Gastroesophageal sphincter (tissue), 4 donors: ENCODE measurements around the gene FYCO1. TPM values are rescaled to one million over a fixed set of nuclear protein-coding genes. Genes with fewer than 3 reads are reported as not detected.

Experiments
- ATAC-seq: fragments of 150-250 bp; one replicate; pipeline ENCODE4 v1.9.1; 2016; ENCODE audit warnings: mild to moderate bottlenecking, moderate library complexity
- H3K27ac ChIP-seq, 4 donors: fragments of 200-600 bp; sonication (generic) in 3 of 4; 1 replicate in 3 of 4; 2 replicates in 1 of 4; pipeline ENCODE4 v1.5.1; 2016 to 2019
- H3K27me3 ChIP-seq: fragments of 200-600 bp; sonication (generic); one replicate; pipeline ENCODE4 v1.5.1; 2019
- H3K36me3 ChIP-seq, 2 donors: fragments of 200-600 bp; sonication (generic); one replicate each; pipeline ENCODE4 v1.5.1; 2019; ENCODE audit warnings: control low read depth in 1 of 2
- H3K4me1 ChIP-seq, 3 donors: fragments of 200-600 bp; sonication (generic); 1 replicate in 2 of 3; 2 replicates in 1 of 3; pipeline ENCODE4 v1.5.1; 2016 to 2019; ENCODE audit warnings: control low read depth in 2 of 3
- H3K4me3 ChIP-seq, 2 donors: fragments of 200-600 bp; sonication (generic); one replicate each; pipeline ENCODE4 v1.5.1; 2019; ENCODE audit warnings: mild to moderate bottlenecking in 1 of 2, moderate library complexity in 1 of 2
- H3K9me3 ChIP-seq, 3 donors: fragments of 200-600 bp; sonication (generic); one replicate each; pipeline ENCODE4 v1.5.1; 2017 to 2019; ENCODE audit warnings: control low read depth in 2 of 3
- EP300 ChIP-seq: sonication (generic); formaldehyde crosslinking; IDR thresholded peaks from one replicate; pipeline ENCODE4 v1.6.1; 2017; ENCODE audit warnings: antibody characterized with exemption, mild to moderate bottlenecking
- POLR2A ChIP-seq, 2 donors: fragments of 450-650 bp; IDR thresholded peaks; one replicate each; pipeline ENCODE4 v1.6.1; 2017; ENCODE audit warnings: antibody characterized with exemption in 2 of 2, mild to moderate bottlenecking in 2 of 2, moderate library complexity in 1 of 2
- POLR2AphosphoS5 ChIP-seq: sonication (generic); formaldehyde crosslinking; IDR thresholded peaks from one replicate; pipeline ENCODE4 v1.6.1; 2017; ENCODE audit warnings: antibody characterized with exemption
- WGBS, 2 donors: methylation state at CpG; one replicate each; pipeline ENCODE4 v1.1.5; 2018; ENCODE audit warnings: low coverage in 1 of 2; 5-methylcytosine and 5-hydroxymethylcytosine counted together
- total RNA-seq, 4 donors: library from RNA; depleted of rRNA; stranded (reverse); fragments of >200 nt; gene quantifications; one replicate each; pipeline ENCODE4 v1.1.0, GENCODE V29; 2016
- TF ChIP-seq, protein P1 (sequence below), 4 experiments: fragments of 200-600 bp in 2 of 4; fragments of 450-650 bp in 2 of 4; sonication (generic) in 1 of 4; IDR thresholded peaks; one replicate each; pipeline ENCODE4 v1.5.1; 2017 to 2019; ENCODE audit warnings: antibody characterized with exemption in 4 of 4, mild to moderate bottlenecking in 2 of 4, moderate library complexity in 2 of 4

The FYCO1 gene
- total RNA-seq, 4 donors from 2014 or later: 66.8 to 144 (median 97.3) TPM

GRCh38 chr3:46031269-46031668 is 35.6 kb upstream of the FYCO1 start:
- no peak overlapping the region for H3K4me3 ChIP-seq
- ATAC-seq: no peak
- no peaks in the 10 kb centered on the region for H3K27me3 ChIP-seq
- H3K27ac ChIP-seq: no peak overlapping the region
- H3K36me3 ChIP-seq: no peaks in the 10 kb centered on the region
- no CpG with 5 or more reads among the region's 4 CpGs for WGBS, 2 donors
- TF ChIP-seq, protein P1, sequence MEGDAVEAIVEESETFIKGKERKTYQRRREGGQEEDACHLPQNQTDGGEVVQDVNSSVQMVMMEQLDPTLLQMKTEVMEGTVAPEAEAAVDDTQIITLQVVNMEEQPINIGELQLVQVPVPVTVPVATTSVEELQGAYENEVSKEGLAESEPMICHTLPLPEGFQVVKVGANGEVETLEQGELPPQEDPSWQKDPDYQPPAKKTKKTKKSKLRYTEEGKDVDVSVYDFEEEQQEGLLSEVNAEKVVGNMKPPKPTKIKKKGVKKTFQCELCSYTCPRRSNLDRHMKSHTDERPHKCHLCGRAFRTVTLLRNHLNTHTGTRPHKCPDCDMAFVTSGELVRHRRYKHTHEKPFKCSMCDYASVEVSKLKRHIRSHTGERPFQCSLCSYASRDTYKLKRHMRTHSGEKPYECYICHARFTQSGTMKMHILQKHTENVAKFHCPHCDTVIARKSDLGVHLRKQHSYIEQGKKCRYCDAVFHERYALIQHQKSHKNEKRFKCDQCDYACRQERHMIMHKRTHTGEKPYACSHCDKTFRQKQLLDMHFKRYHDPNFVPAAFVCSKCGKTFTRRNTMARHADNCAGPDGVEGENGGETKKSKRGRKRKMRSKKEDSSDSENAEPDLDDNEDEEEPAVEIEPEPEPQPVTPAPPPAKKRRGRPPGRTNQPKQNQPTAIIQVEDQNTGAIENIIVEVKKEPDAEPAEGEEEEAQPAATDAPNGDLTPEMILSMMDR (IDR thresholded peaks at IDR 0.05): no peak
- TF ChIP-seq POLR2A (IDR thresholded peaks at IDR 0.05) (no peak), POLR2AphosphoS5 (no peak), EP300 (no peak)
- no peaks in the 10 kb centered on the region for H3K4me1 ChIP-seq
- peaks cover 0 to 14% (median 0%) of the 10 kb centered on the region in 3 donors for H3K9me3 ChIP-seq

- TF ChIP-seq POLR2A (IDR thresholded peaks at IDR 0.05) (no peak), POLR2AphosphoS5 (no peak), EP300 (no peak)
- TF ChIP-seq, protein P1 (IDR thresholded peaks at IDR 0.05): no peak
- Histone ChIP-seq H3K4me3 (no peak overlapping the region), H3K27ac (no peak overlapping the region), H3K27me3 (no peaks in the 10 kb centered on the region), H3K4me1 (no peaks in the 10 kb centered on the region), H3K36me3 (no peaks in the 10 kb centered on the region), H3K9me3 (peaks cover 0 to 14% (median 0%) of the 10 kb centered on the region in 3 donors)
- ATAC-seq: no peak
- WGBS, 2 donors: 96% methylated on average over 4 of the region's 6 CpGs; no CpG with 5 or more reads in 1 of the 2 donors
These were observed 35.0 kb upstream of the FYCO1 start for GRCh38 chr3:46030626-46031025.

DNA sequence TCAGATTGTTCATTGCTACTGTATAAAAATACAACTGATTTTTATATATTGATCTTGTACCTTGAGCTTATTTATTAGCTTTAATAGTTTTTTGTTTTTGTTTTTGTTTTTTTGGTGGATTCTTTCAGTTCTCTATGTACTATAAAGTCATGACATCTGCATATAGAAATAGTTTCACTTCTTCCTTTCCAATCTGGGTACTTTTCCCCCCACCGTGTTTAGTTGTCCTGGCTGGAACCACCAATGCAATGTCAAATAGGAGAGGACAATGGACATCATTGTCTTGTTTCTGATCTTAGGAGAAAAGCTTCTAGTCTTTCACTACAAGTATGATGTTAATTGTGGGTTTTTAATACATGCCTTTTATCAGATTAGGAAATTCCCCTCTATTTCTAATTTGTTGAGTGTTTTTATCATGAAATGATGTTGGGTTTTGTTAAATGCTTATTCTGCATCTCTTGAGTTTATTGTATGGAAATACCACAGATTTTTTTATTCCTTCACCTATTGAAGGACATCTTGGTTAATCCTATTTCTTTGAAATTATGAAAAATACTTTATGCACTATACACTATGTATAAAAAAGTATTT is 34.4 kb upstream of the FYCO1 start:
- ATAC-seq: no peak
- Histone ChIP-seq H3K36me3 (no peaks in the 10 kb centered on the region), H3K4me1 (no peaks in the 10 kb centered on the region), H3K4me3 (no peak overlapping the region), H3K27me3 (no peaks in the 10 kb centered on the region), H3K27ac (no peak overlapping the region), H3K9me3 (peaks cover 0 to 14% (median 0%) of the 10 kb centered on the region in 3 donors)
- WGBS, 2 donors: 100% methylated on average over 1 of the region's 1 CpG; no CpG with 5 or more reads in 1 of the 2 donors
- no peak for TF ChIP-seq POLR2A (IDR thresholded peaks at IDR 0.05)
- no peak for TF ChIP-seq EP300
- no peak for TF ChIP-seq POLR2AphosphoS5
- TF ChIP-seq, protein P1 (IDR thresholded peaks at IDR 0.05): no peak

GRCh38 chr3:46027736-46028397 is 32.2 kb upstream of the FYCO1 start:
- TF ChIP-seq EP300: no peak
- TF ChIP-seq, protein P1 (IDR thresholded peaks at IDR 0.05): no peak
- TF ChIP-seq POLR2AphosphoS5: no peak
- no peak for TF ChIP-seq POLR2A (IDR thresholded peaks at IDR 0.05)
- ATAC-seq: no peak
- no peak overlapping the region for H3K27ac ChIP-seq
- no peaks in the 10 kb centered on the region for H3K36me3 ChIP-seq
- no peaks in the 10 kb centered on the region for H3K27me3 ChIP-seq
- H3K4me1 ChIP-seq: no peaks in the 10 kb centered on the region
- H3K9me3 ChIP-seq: peaks cover 0 to 14% (median 0%) of the 10 kb centered on the region in 3 donors
- 81 to 92% methylated on average over 5 to 6 of the region's 6 CpGs for WGBS, 2 donors
- no peak overlapping the region for H3K4me3 ChIP-seq
